NAMALWA (cell line): ENCODE results near the gene AKAP6.

Experiments
- DNase-seq: peaks from one replicate; pipeline ENCODE4 v3.0.0-alpha.2; 2015; ENCODE audit warnings: low spot score

Gene AKAP6

GRCh38 chr14:32332415-32333316, 3.6 kb downstream of the AKAP6 start:
- no peak for DNase-seq

GRCh38 chr14:32336702-32337101, 7.6 kb downstream of the AKAP6 start:
- DNase-seq, result no peak

GRCh38 chr14:32337759-32338158, 8.7 kb downstream of the AKAP6 start:
- no peak for DNase-seq

GRCh38 chr14:32339188-32339587, 10.1 kb downstream of the AKAP6 start:
- DNase-seq, result no peak

GRCh38 chr14:32341947-32342846, 13.1 kb downstream of the AKAP6 start:
- DNase-seq, result no peak

GRCh38 chr14:32342847-32343194, 13.7 kb downstream of the AKAP6 start:
- no peak for DNase-seq

GRCh38 chr14:32343926-32344430, 14.9 kb downstream of the AKAP6 start:
- no peak for DNase-seq

- DNase-seq, result no peak
Measured at GRCh38 chr14:32345311-32345791, 16.3 kb downstream of the AKAP6 start.

GRCh38 chr14:32349322-32349721, 20.2 kb downstream of the AKAP6 start:
- no peak for DNase-seq

- DNase-seq, result peak; percentile 1
Measured at GRCh38 chr14:32350020-32350419, 20.9 kb downstream of the AKAP6 start.

GRCh38 chr14:32352631-32353030, 23.5 kb downstream of the AKAP6 start:
- no peak for DNase-seq

- DNase-seq, result no peak
Measured at GRCh38 chr14:32354716-32355115, 25.6 kb downstream of the AKAP6 start.

- no peak for DNase-seq
Measured at GRCh38 chr14:32358781-32359180, 29.7 kb downstream of the AKAP6 start.

GRCh38 chr14:32361674-32362073, 32.6 kb downstream of the AKAP6 start:
- DNase-seq, result no peak

GRCh38 chr14:32363761-32364160, 34.7 kb downstream of the AKAP6 start:
- no peak for DNase-seq

- DNase-seq, result no peak
Measured at GRCh38 chr14:32364941-32365340, 35.8 kb downstream of the AKAP6 start.

GRCh38 chr14:32366256-32366879, 37.3 kb downstream of the AKAP6 start:
- no peak for DNase-seq

GRCh38 chr14:32366986-32367385, 37.9 kb downstream of the AKAP6 start:
- DNase-seq, result no peak

GRCh38 chr14:32367516-32367915, 38.4 kb downstream of the AKAP6 start:
- DNase-seq, result no peak

- no peak for DNase-seq
Measured at GRCh38 chr14:32368107-32368506, 39.0 kb downstream of the AKAP6 start.

- no peak for DNase-seq
Measured at GRCh38 chr14:32370714-32371113, 41.6 kb downstream of the AKAP6 start.

GRCh38 chr14:32372154-32372553, 43.1 kb downstream of the AKAP6 start:
- no peak for DNase-seq
